ENCODE data around the gene TEKTIP1.

Gene TEKTIP1

DNA sequence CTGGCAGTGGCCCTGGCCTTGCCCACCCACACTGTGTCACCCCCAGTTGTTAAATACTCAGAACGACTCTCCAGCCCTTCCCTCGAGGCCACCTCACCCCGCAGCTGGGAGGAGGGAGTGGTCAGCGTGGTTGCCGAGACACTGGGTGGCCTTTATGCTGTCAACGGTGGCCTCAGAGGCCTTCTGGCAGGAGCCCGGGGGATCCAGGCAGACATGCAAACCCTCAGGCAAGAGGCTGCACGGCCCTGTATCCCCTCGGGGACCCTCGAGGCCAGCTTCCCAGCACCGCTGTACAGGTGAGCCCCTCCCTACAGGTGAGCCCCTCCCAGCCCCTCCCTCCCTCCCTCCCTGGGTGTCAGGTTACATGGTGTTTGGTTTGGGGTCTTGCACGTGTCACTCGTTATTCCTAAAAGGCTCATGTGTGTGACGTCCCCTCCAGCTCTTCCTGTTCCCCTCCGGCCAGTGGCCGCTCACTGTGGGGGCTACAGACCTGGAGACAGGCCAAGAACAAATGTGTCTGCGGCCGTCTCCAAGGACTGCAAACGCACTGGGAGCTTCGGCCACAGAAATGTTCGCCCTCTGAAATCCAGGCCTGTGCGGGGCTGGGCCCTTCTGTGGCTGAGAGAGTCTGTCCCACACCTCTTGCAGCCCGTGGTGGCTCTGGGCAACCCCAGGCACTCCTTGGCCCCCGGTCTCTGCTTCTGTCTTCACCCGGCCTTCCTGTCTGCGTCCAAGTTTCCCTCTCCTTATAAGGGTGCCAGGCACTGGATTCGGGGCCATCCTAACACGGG, at the start of gene TEKTIP1:
TSS of gene TEKTIP1 (plus strand) at position 210 of the 791 bp plus-strand sequence. CDS start at position 214, 4 bp downstream.
- DNase-seq, result no peak

- no peak for DNase-seq
Observed at GRCh38 chr19:3491396-3492119, 47.4 kb upstream of the TEKTIP1 start.

GRCh38 chr19:3492131-3492839, 46.7 kb upstream of the TEKTIP1 start:
- DNase-seq, result no peak

DNA sequence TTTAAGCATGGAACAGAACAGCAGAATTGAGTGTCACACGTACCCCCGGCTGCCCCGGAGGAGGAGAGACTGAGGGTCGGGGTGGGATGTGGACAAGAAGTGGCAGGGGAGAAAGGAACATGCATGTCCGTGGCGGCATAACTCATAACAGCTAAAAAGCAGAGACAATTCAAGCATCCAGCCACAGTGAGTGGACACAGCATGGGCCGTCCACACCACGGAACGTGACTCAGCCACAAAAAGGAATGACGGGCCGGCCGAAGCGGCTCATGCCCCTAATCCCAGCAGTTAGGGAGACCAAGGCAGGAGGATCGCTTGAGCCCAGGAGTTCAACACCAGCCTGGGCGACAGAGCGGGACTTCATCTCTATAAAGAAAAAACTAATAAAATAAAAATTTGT, 46.1 kb upstream of the TEKTIP1 start:
- DNase-seq, result no peak

DNA sequence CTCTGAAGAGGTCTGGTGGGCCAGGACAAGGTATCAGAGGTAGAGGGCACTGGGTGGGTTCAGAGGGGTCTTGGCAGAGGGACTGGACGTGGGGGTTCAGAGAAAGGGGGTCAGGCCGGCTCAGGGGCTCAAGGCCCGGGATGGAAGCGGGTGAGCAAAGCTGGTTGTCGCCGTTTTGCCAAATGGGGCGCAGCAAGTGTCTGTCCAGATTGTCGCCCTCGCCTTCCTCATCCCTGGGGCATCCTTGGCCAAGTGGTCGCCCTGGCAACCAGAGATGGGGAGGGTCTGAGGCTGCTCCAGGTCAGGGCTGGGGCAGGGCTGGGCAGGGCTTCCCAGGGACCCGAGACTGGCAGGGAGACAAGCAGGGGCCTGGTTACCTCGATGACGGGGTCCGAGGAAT, 45.3 kb upstream of the TEKTIP1 start:
- no peak for DNase-seq

DNA sequence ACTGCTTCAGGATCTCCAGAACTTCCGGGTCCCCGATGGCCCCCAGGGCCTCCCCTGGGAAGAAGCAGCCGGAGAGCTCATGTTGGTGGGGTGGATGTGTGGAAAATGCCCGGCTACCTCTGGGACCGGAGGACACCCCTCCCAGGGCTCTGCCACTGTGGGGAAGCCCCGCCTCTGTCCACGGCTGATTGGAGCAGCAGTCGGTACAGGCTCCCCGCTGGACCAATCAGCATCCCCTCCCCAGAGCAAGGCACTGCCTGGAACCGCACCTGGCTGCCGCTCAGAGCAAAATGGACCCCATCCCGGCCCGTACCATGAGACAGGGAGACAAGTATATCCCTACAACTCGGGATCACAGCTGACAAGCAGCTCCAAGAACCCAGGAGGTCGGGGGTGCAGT, 44.9 kb upstream of the TEKTIP1 start:
- DNase-seq, result no peak

GRCh38 chr19:3494559-3494958, 44.4 kb upstream of the TEKTIP1 start:
- no peak for DNase-seq

DNA sequence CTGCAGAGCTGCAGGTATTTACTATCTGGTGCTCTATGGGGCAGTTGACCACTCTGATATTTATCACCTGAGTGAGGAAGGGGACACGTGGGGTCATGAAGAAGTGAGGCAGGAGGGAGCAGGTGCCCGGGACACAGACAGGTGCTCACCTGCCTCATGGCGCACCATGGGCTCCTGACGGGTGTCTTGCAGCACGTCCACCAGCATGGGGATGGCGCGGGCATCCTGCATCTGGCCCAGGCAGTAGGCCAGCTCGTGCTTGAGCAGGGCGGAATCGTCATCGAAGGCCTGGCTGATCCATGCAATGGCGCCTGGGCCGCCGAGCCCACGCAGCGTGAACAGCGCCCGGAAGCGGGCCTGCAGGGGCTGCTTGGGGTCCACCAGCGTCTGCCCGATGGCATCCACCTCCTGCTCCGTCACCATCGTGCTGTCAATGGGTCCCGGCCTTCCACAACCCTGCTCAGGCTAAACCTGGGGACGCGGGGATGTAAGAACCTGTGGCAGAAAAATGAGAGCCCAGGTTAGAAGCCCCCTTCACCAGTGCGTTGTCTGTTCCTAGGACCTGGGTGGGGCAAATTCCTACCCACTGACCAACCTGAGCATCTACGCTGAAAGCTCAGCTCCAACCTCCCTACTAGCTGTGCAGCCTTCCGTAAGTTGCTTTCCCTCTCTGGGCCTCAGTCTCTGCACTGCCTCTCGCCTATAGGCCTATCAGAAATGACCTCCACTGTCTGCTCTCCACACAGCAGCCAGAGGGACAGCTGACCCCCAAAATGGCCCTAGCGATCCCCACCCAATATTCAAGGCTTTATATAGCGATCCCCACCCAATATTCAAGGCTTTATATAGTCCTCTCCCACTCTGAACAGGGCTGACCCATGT, 42.3 kb upstream of the TEKTIP1 start:
- DNase-seq, result no peak

DNA sequence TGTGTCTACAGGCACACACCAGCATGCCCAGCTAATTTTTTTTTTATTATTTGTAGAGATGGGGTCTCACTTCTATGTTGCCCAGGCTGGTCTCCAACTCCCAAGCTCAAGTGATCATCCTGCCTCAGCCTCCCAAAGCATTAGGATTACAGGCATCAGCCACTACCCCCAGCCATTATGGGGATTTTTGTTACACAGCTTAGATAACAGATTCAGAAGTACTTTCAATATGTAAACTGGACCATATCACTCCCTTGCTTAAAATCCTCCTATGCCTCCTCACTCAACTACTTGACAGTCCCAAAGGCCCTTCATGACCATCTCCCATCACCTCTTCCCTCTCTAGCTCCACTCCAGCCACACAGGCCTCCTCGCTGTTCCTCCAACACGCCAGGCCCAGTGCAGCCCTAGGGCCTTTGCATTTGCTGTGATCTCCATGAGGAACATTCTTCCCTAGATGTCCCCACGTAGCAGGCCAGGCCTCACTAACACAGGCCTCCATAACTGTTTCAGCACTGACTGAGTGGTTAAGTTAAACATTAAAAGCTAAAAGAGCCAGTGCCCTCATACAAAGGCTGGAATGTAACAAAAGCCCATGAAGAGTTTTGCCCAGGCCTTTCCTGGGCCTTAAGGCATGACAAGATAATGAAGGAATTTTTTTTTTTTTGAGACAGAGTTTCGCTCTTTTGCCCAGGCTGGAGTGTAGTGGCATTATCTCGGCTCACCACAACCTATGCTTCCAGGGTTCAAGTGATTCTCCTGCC, 41.0 kb upstream of the TEKTIP1 start:
- DNase-seq, result no peak

GRCh38 chr19:3499738-3500428, 39.1 kb upstream of the TEKTIP1 start:
- DNase-seq, result no peak

GRCh38 chr19:3500429-3501101, 38.4 kb upstream of the TEKTIP1 start, which contains the start of gene DOHH:
DOHH (minus strand) TSS chr19:3500674; CDS start chr19:3496814, 3,860 bp downstream.
- peak; percentile 87 for DNase-seq

DNA sequence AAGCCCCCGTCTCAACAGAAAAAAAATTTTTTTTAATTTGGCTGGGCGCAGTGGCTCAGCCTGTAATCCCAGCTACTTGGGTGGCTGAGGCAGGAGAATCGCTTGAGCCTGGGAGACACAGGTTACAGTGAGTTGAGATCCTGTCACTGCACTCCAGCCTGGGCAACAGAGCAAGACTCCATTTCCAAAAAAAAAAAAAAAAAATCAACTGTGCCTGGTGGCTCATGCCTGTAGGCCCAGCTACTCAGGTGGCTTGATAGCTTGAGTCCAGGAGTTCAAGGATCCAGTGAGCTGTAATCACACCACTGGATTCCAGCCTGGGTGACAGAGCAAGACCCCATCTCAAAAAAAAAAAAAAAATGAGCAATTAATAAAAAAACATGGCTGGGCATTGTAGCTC, 37.2 kb upstream of the TEKTIP1 start:
- no peak for DNase-seq

DNA sequence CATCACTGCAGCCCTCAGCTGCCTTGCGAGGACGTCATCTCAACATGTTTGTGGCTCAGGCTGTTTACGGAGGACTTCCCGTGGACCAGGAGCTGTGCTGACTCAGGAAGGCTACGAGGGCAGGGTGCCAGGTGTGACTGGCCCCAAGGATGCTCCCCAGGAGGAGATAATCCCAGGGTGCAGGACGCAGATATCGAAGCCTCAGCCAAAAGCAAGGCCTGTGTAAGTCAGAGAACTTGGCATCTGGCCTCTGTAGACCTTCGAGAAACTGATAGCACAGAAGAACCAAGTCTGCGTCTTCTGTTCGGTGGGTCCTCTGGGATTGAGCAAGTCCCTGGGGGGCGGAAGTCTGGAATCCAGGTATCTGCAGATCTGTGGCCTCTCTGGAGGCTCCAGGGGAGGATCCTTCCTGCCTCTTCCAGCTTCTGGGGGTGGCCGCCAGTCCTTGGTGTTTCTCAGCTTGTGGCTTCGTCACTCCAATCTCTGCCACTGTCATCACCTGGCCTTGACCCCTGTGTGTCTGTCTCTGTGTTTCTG, 35.9 kb upstream of the TEKTIP1 start:
- no peak for DNase-seq

- no peak for DNase-seq
Observed at GRCh38 chr19:3504735-3505134, 34.2 kb upstream of the TEKTIP1 start.

- DNase-seq, result peak; percentile 96
Observed at GRCh38 chr19:3505598-3506383, 33.2 kb upstream of the TEKTIP1 start, which contains the start of gene FZR1. FZR1 (plus strand) TSS chr19:3506311; CDS start chr19:3522990, 16,679 bp downstream.

DNA sequence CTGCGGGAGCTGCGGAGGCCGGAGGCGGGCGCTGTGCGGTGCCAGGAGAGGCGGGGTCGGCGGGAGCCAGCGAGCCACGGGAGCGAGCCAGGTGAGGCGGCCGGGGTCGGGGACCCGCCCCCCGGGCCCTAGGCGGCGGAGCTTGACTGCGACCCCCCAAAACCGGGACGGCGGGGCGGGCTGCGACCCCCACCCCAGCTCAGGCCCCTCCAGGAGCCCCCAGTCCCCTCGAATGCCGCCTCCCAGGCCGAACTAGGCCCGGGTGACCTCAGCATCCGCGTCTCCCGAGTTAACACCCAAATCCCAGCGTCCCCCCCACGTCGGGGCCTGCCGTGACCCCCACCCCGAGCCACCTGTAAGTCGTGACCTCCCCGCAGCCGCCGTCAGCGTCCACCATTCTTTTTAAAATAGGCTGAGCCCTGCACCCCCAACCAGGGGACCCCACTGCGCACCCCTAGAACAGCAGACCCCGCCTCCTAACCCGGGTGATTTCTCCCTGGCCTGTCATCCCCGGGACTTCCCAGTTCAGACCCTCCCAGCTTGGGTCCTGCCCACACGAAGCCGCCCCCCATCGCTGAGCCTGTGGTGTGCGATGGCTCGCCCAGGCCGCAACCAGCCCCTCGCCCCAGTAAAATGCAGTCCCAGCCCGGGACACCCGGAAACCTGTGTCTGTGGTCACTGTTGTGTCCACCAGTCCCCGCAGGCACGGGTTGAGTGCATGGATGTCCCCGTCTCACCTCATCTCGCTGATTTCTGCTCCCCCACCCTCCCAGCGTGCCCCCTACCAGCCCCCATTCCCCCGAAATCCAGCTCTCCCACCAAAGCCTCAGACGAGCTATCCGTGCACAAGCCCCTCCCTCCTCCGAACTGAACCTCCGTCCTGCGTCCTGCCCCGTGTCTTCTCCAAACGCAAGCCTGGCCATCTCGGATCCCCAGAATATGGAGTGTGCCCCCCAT, 32.3 kb upstream of the TEKTIP1 start:
- no peak for DNase-seq

GRCh38 chr19:3507371-3508120, 31.4 kb upstream of the TEKTIP1 start:
- DNase-seq, result no peak

All from GOT3 (cell line).